ENCODE data around the gene LGI2. TPM values are rescaled to one million over a fixed set of nuclear protein-coding genes. Genes with fewer than 3 reads are reported as not detected.

The LGI2 gene
- total RNA-seq, 1 experiment from 2014 or later, result 12.2 TPM

GRCh38 chr4:25000639-25001038 lies 30.1 kb downstream of the LGI2 start:
- peaks cover 29% of the 10 kb centered on the region for H3K4me1 Mint-ChIP-seq
- no peak for DNase-seq (ENCODE audit: low spot score)
- ChIA-PET POLR2A (no interaction called here), CTCF (no interaction called here)
- peaks cover 9% of the 10 kb centered on the region for H3K9me3 Mint-ChIP-seq
- H3K27ac Mint-ChIP-seq, result no peak overlapping the region
- no peaks in the 10 kb centered on the region; the same call in 1 of the 2 replicates for H3K27me3 Mint-ChIP-seq (ENCODE audit: low read depth)
- TF ChIP-seq RORB (CRISPR knock-in tag; IDR thresholded peaks at IDR 0.05), result no peak
- TF ChIP-seq E2F4 (CRISPR knock-in tag; IDR thresholded peaks at IDR 0.05; ENCODE audit: borderline replicate concordance, low read depth), result no peak
- no peak for TF ChIP-seq ZNF263 (CRISPR knock-in tag; IDR thresholded peaks at IDR 0.05; ENCODE audit: low read depth)
- no peaks in the 10 kb centered on the region for H3K36me3 Mint-ChIP-seq
- no peak overlapping the region for H3K4me3 Mint-ChIP-seq
- ATAC-seq, result no peak

GRCh38 chr4:24999392-25000089 lies 31.2 kb downstream of the LGI2 start:
- ChIA-PET POLR2A (interaction anchor here (0.5 kb wide), 1 partner anchor 133 kb away, joined by 4 read pairs; no protein-coding TSS in a partner anchor), CTCF (interaction anchor here (1.1 to 2.5 kb wide), 4 partner anchors 11 to 529 kb away, joined by 3 to 16 read pairs (median 6); no protein-coding TSS in a partner anchor)
- Mint-ChIP-seq H3K4me1 (peaks cover 29% of the 10 kb centered on the region), H3K9me3 (peaks cover 17% of the 10 kb centered on the region), H3K27ac (peak overlapping the region; percentile 77), H3K4me3 (peak overlapping the region; percentile 2; the same call in 1 of the 2 replicates), H3K36me3 (no peaks in the 10 kb centered on the region), H3K27me3 (ENCODE audit: low read depth) (no peaks in the 10 kb centered on the region; the same call in 1 of the 2 replicates)
- DNase-seq (ENCODE audit: low spot score) (no peak), ATAC-seq (peak; percentile 91)
- TF ChIP-seq IRF1 (CRISPR knock-in tag; IDR thresholded peaks at IDR 0.05), result no peak
- TF ChIP-seq ATF3 (CRISPR knock-in tag; conservative IDR thresholded peaks at IDR 0.05), result no peak
- no peak for TF ChIP-seq FOXK1 (CRISPR knock-in tag; IDR thresholded peaks at IDR 0.05)
- no peak for TF ChIP-seq E2F4 (CRISPR knock-in tag; IDR thresholded peaks at IDR 0.05; ENCODE audit: borderline replicate concordance, low read depth)
- no peak for TF ChIP-seq ZNF317 (CRISPR knock-in tag; IDR thresholded peaks at IDR 0.05; ENCODE audit: borderline replicate concordance, low read depth)
- no peak for TF ChIP-seq GABPB1 (CRISPR knock-in tag; IDR thresholded peaks at IDR 0.05)
- TF ChIP-seq ATF6 (CRISPR knock-in tag; IDR thresholded peaks at IDR 0.05), result no peak

GRCh38 chr4:24995346-24995919 lies 35.3 kb downstream of the LGI2 start:
- CTCF ChIA-PET, result no interaction called here
- Mint-ChIP-seq H3K4me3 (no peak overlapping the region), H3K9me3 (peaks cover 23% of the 10 kb centered on the region), H3K36me3 (peaks cover 2% of the 10 kb centered on the region), H3K27me3 (ENCODE audit: low read depth) (no peaks in the 10 kb centered on the region; the same call in 1 of the 2 replicates), H3K4me1 (peaks cover 17% of the 10 kb centered on the region), H3K27ac (no peak overlapping the region)
- POLR2A ChIA-PET, result no interaction called here
- DNase-seq (ENCODE audit: low spot score) (no peak), ATAC-seq (no peak)
- no peak for TF ChIP-seq PREB (CRISPR knock-in tag; IDR thresholded peaks at IDR 0.05; ENCODE audit: borderline replicate concordance)
- no peak for TF ChIP-seq JUN (CRISPR knock-in tag; IDR thresholded peaks at IDR 0.05)
- TF ChIP-seq NFE2L1 (CRISPR knock-in tag; IDR thresholded peaks at IDR 0.05), result no peak
- no peak for TF ChIP-seq ZNF423 (CRISPR knock-in tag; IDR thresholded peaks at IDR 0.05)
- no peak for TF ChIP-seq RELA (CRISPR knock-in tag; IDR thresholded peaks at IDR 0.05; ENCODE audit: borderline replicate concordance)
- no peak for TF ChIP-seq ZNF532 (CRISPR knock-in tag; IDR thresholded peaks at IDR 0.05; ENCODE audit: borderline replicate concordance)
- TF ChIP-seq MAX (CRISPR knock-in tag; IDR thresholded peaks at IDR 0.05), result no peak
- no peak for TF ChIP-seq E2F1 (CRISPR knock-in tag; IDR thresholded peaks at IDR 0.05)
